GM18517 (cell line): ENCODE measurements around the gene AUP1.

Source experiments
- ATAC-seq: cut with Tn5 transposase; IDR thresholded peaks from one replicate; pipeline ENCODE4 v1.9.1; 2021; ENCODE audit warnings: mild to moderate bottlenecking, moderate library complexity; ENCODE audit not compliant: unreplicated experiment

Gene AUP1

DNA sequence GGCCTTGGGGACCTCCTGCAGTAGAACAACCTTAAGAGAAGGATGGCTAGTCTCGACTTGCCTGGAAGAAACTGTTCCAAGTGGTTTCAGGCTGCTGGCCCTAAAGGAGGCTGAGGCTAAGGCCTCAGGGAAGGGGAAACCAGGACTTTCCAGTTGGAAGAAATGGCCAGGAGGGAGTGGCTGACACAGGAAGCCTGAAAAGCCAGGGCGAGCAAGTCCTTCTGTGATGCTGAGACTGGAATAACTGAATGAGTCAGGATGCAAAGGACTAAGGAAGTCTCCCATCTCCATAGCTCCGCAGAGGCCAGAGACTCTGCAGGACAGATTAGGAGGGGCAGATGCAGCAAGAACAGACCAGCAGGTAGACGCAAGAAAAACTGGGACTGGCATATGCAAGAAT, 7.6 kb upstream of the AUP1 start:
- no peak for ATAC-seq

GRCh38 chr2:74536166-74536950, 6.9 kb upstream of the AUP1 start:
- no peak for ATAC-seq

GRCh38 chr2:74535440-74535965, 6.0 kb upstream of the AUP1 start:
- ATAC-seq: no peak

DNA sequence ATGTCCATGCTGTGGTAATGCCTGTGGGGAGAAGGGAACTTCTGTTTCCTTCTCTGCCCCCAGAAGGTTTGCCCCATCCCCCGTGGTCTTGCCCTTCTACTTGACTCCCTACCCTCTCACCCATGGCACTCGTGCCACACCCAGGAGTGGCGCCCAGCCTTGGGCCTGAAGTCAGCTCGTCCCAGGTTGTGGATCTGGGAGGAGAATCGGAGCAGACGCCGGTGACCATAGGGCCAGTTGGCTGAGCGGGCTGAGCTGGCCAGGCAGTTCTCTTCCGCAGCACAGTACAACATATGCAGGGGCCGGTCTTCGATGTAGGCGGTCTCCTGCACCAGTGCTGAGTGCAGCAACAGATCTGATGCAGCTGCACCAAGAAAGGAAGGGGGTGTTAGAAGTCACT, 4.9 kb upstream of the AUP1 start:
- ATAC-seq: no peak

GRCh38 chr2:74533464-74533863, 4.0 kb upstream of the AUP1 start:
- ATAC-seq: no peak

- no peak for ATAC-seq
Measured at GRCh38 chr2:74532222-74532621, 2.7 kb upstream of the AUP1 start.

DNA sequence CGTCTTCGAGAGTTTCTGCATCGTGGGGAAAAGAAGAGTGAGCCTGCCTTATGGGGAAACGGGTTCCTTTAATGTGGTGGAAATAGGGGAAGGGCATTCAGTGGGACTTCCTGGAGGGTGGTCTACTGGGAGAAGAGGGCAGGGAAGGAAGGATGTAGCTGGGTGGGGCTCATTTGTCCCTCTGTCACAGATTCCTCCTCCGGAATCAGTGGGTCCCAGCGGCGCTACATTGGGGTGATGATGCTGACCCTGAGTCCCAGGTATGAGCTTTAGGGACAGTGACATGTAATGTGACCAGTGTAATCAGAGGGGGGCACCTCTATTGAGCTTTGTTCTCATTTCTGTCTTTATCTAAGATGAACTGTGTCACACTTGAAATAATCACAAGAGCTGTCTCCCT, 2.2 kb upstream of the AUP1 start:
- ATAC-seq: no peak

- ATAC-seq: no peak
Measured at GRCh38 chr2:74530239-74531187, 1.0 kb upstream of the AUP1 start.

DNA sequence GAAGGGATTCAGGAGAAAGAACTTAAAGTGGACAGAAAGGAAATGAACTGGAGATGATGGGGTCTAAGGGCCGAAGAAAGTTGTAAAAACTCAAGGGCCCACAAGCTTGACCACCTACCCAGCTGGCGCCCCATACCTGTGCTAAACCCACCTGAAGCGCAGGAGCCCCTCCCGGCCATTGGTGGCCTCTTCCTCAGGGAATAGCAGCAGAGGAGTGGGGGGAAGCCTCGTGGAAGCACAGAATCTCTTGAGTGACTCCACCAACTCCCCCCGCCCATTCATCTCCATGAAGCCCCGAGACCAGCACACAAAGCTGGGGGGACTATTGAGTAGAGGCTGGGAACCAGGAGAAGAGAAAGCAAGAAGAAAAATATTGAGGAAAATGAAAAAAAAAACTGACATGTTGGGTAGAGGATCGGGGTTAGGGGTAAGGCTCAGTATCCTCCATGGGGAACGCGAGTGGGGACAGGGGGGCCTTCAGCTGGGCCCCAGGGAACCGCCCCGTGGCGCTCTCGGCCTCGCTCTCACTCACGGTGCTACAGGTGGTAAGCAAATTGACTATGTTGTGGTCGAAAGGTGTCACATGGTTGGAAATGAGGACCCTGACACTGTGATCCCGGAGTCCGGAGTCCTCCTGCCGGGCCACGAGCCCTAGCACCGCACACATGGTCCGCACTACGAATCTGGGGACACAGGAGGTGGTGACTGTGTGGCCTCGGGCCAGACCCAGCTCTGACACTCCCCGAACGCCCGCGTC, 728 bp downstream of the AUP1 start:
- peak; percentile 7 for ATAC-seq

DNA sequence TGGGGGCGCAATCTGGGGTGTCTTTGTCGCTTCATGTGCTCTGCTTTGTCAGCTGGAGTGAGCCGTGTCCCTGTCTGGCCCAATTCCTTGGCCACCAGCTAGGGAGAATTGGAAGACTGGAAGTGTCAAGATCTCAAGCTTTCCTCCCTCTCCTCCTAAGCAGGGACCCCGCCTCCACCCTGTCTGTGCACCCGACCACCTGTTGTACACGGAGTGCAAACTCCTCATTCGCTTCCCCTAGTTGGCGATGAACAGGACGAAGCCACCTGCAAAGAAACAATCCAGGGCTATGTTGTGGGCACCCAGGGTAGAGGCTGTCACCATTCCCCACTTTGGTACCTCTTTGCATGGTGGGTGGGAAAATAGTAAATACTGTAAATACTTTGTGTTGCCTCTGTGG, 1.8 kb downstream of the AUP1 start:
- no peak for ATAC-seq

DNA sequence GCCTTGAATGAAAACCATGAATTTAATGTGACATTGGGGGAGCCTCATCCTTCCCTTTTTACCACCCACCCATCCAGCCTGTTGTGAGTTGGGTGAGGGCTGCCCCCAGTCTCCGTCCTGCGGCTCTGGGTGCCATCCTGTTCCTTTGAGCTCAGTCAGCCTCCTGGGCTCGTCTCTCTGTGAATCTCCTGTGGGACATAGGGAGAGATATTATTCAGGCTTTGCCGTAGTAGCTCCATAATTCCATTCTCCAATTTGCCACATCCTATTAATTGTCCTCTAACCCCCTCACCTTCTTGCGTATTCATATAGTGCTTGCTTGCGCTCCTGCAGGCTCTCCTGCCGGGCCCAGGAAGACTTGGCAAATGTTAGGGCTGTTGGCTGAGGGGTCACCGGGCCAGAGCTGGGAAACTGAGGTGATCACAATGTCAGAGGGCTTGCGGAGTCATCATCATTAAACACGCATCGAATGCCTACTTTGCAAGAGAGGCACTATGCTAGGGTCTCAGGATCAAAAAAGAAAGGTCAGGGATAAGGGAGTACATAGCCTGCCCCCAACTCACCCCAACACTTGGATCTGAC, 2.8 kb downstream of the AUP1 start:
- no peak for ATAC-seq

DNA sequence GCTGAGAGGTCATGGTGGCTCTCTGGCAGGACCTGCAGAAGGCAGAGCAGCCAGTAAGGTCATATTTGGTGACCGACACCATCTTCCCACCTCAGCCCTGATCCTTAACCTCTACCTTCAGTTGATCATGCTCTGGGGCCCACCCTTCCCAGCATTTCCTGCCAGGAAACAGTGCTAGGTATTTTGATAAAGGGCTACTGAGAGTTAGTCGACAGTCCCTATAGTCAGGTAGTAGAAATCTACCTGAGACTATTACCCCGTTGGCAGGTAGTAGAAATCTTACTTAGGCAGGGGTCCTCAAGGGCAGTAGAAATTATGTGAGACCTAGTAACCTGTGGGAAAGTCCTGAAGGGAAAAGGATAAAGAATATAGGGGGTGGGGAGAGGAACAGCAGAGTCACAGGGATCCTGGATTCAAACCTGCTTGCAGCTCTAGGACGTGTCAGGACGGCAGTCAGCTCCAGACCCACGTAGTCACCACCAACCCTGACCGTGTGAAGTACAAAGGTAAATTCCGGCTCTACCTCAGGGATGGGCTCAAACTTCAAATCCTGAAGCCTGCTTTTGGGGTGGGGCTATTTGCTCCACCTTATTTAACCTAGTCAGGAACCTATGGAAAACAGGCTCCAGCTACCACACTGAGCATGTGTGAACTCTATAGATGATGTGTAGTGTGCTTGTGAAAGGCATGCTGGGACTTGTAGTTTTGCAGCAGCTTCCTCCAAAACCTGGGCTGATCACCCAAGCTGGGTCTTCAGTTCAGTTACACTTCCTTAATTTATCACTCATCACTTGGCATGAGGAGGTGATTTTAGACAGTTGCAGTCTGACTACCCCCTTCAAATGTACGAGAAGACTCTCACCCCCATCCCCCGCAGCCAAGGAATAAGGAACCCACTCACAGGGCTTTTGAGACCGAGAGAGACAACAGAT, 3.5 kb downstream of the AUP1 start, which contains the start of gene DQX1:
TSS of gene DQX1 (minus strand) at position 515 of the 932 bp plus-strand sequence. CDS start at position 13, 502 bp downstream.
- no peak for ATAC-seq

DNA sequence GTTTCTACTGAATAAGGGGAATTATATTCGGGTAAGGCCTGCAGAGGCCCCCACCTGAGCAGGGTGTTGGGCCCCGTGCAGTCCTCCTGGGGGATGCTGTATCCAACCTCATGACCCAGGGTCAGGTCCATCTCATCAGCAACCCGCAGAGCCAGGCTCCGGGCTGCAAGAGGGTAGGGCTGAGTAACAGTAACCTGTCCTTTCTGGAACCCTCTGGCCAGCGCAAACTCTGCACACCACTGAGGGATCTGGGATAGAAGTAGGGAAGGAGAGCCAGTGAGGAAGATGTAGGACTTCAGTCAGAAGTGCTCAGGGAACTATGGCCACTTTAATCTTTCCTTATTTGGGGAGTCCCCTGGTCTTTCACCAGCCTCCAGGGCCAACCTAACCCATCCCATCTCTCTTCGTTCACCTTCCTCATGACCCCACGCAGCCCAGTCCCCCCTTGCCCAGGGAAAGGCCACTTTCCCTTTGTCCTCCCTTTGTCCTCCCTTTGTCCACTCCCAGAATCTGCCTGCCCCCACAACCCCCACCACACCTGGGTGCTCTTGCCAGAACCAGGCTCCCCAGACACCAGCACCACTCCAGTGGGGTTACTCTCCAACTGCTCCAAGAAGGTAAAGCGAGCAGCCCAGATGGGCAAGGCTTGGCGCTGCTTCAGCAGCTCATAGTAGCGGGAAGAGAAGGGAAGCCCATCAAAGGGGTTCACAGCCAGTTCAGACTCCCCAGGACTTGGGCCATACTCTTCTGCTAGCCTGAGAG, 4.4 kb downstream of the AUP1 start:
- ATAC-seq: no peak

DNA sequence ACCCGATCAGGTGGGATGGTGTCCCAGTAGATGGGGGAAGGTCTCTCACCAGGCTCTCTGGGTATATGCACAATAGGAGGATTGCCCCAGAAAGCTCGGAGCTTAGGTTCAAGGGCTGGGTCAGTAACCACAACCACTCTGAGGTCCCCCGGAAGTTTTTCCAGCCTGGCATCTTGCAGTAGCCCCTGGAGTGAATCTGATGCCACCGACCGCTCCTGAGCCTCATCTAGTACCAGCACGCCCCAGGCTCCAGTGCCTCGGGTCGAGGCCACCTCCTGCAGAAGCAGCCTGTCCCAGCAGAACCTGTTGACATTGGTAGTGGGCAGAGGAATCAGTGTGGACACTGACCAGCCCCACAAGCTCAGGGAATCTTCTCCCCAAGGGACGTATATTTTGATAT, 5.5 kb downstream of the AUP1 start:
- no peak for ATAC-seq

- ATAC-seq: no peak
Measured at GRCh38 chr2:74522516-74522915, 7.0 kb downstream of the AUP1 start.

DNA sequence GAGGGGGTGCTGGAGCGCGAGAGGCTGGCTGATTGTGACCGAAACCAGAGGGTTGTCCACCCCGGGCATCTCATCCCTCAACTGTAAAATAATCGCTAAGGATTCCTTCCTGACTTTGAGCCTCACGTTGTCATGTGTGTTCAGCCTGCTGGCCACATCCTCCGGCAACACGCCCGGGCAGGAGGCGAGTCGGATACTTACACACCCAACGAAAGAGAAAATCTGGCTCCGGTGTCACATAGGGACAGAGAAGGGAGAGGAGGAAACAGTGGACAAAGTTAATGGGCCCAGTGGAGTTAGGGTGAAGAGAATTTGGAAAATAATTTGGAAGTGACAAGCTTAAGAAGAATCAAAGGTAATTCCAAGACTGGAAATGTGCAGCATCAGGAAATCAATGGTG, 12.9 kb downstream of the AUP1 start:
- ATAC-seq: no peak

GRCh38 chr2:74515981-74516633, 13.4 kb downstream of the AUP1 start:
- ATAC-seq: peak; percentile 54

DNA sequence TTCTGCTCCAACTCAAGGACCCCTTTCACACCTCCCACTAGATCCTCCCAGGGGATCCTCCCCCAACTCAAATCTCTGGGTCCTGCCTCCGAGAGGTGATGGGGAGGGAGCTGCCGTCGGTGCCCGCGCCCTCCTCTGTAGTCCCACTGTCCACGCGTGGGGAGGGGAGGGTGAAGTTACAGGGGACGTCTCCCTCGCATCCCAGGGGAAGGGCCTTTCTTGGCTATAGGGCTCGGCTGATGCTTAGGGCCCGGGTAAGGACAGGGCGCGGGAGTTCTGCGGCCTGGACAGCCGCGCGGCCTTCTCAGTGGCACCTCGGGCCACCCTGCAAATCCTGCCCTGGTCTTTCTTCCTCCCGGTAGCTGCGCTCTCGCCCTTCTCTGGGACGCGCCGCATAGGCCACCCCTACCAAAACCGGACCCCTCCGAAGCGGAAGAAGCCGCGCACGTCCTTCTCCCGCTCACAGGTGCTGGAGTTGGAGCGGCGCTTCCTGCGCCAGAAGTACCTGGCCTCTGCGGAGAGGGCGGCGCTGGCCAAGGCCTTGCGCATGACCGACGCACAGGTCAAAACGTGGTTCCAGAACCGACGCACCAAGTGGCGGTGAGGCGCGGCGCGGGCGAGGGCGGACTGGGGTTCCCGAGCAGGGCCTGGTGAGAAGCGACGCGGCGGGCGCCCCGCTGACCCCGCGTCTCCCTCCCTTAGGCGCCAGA, 14.1 kb downstream of the AUP1 start:
- ATAC-seq: peak; percentile 8
